Immature natural killer cell (primary cell): ENCODE data around the gene KPNA1. TPM values are rescaled to one million over a fixed set of nuclear protein-coding genes. Genes with fewer than 3 reads are reported as not detected.

Experiments used
- DNase-seq, 3 donors: peaks; one replicate each; pipeline ENCODE4 v3.0.0; 2022; ENCODE audit warnings: mixed read lengths in 1 of 3
- H3K27ac Mint-ChIP-seq, 6 donors: one replicate each; pipeline ENCODE4 v1.8.0; 2020; ENCODE audit warnings: mixed read lengths in 6 of 6, mild to moderate bottlenecking in 5 of 6, inconsistent platforms in 4 of 6, moderate library complexity in 3 of 6
- H3K27me3 Mint-ChIP-seq, 3 donors: one replicate each; pipeline ENCODE4 v1.8.0; 2020 to 2021; ENCODE audit warnings: low read depth in 3 of 3, mild to moderate bottlenecking in 3 of 3, mixed read lengths in 3 of 3, moderate library complexity in 3 of 3, inconsistent platforms in 1 of 3
- H3K36me3 Mint-ChIP-seq, 3 donors: one replicate each; pipeline ENCODE4 v1.8.0; 2020; ENCODE audit warnings: mixed read lengths in 3 of 3, inconsistent platforms in 2 of 3, mild to moderate bottlenecking in 2 of 3
- H3K4me1 Mint-ChIP-seq, 2 donors: one replicate each; pipeline ENCODE4 v1.8.0; 2020; ENCODE audit warnings: inconsistent platforms in 2 of 2, mild to moderate bottlenecking in 2 of 2, mixed read lengths in 2 of 2, moderate library complexity in 1 of 2
- H3K4me3 Mint-ChIP-seq, 5 donors: one replicate each; pipeline ENCODE4 v1.8.0; 2020; ENCODE audit warnings: mild to moderate bottlenecking in 5 of 5, mixed read lengths in 5 of 5, inconsistent platforms in 3 of 5, moderate library complexity in 3 of 5
- H3K9me3 Mint-ChIP-seq, 6 donors: one replicate each; pipeline ENCODE4 v1.8.0; 2020; ENCODE audit warnings: mild to moderate bottlenecking in 6 of 6, mixed read lengths in 6 of 6, inconsistent platforms in 4 of 6, moderate library complexity in 3 of 6
- polyA plus RNA-seq, 3 donors: library from polyadenylated mRNA; unstranded; fragments of 300-500 nt; fragmentation: Illumina TruSeq; gene quantifications; one replicate each; pipeline ENCODE4 v1.2.3, GENCODE V29; 2021

Gene KPNA1
- polyA plus RNA-seq, 3 donors from 2014 or later, result 42.9 to 71.8 (median 63.6) TPM

DNA sequence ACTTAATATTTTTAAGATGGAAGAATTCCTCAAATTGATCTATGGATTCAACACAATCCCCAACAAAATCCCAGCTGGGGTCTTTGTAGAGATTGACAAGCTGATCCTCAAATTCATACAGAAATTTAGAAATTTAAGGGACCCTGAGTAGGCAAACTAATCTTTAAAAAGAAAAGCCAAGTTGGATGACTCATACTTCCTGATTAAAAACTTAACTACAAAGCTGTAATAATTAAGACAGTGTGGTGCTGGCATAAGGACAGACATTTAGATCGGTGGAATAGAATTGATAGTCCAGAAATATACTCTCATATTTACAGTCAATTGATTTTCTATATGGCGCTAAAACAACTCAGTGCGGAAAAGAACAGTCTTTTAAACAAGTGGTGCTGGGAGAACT is 119.2 kb downstream of the KPNA1 start:
- Mint-ChIP-seq H3K9me3 (no peaks in the 10 kb centered on the region), H3K27ac (no peak overlapping the region), H3K4me1 (no peaks in the 10 kb centered on the region)

DNA sequence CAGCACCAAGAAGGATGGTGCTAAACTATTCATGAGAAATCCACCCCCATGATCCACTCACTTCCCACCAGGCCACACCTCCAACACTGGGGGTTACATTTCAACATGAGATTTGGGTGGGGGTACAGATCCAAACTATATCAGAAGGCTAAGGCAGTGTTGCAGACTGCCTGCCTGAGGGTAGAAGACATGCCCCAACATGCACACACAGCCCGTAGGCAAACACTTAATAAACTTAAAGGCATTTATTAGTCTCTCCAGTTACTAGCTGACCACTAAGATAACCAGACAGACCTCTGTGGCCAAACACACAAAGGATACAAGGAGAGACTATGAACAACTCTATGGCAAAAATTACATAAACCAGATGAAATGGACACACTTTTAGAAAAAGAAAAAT is 120.6 kb downstream of the KPNA1 start:
- no peak for DNase-seq
- Mint-ChIP-seq H3K27me3 (peaks cover 0 to 3% (median 0%) of the 10 kb centered on the region in 3 donors), H3K9me3 (no peaks in the 10 kb centered on the region), H3K36me3 (no peaks in the 10 kb centered on the region), H3K4me1 (no peaks in the 10 kb centered on the region), H3K4me3 (no peak overlapping the region), H3K27ac (no peak overlapping the region)

More for the DNA sequence above, 119.2 kb downstream of the KPNA1 start:
- no peaks in the 10 kb centered on the region for H3K36me3 Mint-ChIP-seq
- no peak overlapping the region for H3K4me3 Mint-ChIP-seq
- peaks cover 0 to 2% (median 0%) of the 10 kb centered on the region in 3 donors for H3K27me3 Mint-ChIP-seq
- DNase-seq, result no peak

DNA sequence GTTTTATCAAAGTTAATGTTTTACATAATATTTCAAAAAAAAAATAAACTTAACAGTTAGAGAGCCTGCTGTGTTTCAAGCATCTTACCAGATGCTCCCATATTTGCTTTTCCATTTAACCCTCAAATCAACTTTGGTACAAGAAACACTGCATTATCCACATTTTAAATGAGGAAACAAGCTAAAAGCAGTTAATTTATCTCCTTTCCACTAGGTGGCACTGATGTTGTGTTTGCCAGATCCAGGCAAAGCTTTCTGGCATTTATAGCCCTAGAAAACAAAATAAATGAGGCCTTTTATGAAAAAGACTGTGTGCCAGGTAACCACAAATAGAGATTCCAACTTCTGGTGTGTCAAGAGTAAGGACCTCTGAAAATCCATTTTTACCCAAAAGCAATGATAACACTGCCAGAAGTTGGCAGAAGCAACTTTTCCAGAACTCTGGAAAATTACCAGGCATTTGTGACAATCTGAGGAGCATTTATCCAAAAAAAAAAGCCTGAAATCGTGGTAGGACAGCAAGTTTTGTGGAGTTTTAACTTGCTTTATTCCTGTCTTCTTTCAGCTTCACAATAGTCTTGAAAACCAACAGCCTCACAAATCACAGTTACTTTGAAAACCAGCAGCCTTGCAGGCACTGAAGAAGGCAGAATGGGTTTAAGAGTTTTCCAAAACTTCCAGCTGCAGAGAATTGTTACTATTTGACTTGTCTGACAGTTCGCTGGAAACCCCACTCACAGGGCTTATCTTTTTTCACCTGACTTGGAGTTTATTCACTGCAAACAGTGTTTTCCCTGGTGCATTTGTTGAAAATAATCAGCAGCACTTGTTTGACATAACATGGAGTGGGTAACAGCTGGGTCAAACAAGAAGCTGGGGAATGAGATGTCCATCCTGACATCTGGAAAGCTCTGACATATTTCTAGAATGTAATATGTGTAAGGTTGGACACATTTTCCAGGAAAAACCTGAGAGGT is 121.6 kb downstream of the KPNA1 start:
- DNase-seq, result peak; percentile 23 to 46 (median 43)
- Mint-ChIP-seq H3K4me1 (no peaks in the 10 kb centered on the region), H3K36me3 (peaks cover 0 to 4% (median 0%) of the 10 kb centered on the region in 3 donors), H3K4me3 (no peak overlapping the region), H3K27ac (no peak overlapping the region), H3K27me3 (peaks cover 0 to 4% (median 0%) of the 10 kb centered on the region in 3 donors), H3K9me3 (no peaks in the 10 kb centered on the region)

DNA sequence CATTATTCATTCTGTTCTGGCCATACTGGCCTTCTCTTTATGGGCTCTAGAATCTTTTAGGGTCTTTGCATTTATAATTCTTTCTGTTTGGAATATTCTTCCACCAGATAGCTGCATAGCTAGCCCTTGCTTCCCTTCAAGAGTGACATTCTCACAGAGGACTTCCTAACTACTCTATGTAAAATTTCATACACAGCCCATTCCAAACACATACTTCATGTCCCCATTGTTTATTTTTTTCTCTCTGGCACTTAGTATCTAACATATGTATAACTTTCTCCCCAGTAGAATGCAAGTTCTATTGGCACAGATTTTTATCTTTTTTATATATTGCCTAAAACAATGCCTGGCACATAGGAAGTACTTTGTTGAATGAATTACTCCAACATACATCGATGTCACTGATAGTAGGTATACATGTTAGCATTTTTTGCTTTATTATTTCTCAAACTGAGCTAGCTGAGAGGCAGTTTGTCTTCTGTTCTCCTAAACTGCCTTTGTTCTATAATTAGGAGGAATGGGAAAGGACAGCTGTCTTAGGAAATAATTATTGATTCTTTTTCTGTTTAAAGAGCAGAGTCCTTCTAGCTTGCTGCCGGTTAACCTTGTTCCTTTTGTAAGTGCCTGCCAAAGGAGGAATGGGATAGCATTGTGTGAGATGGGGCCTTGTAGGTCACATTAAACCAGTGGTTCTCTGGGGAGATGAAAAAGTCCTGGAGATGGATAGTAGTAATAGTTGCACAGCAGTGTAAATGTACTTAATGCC is 122.9 kb downstream of the KPNA1 start:
- Mint-ChIP-seq H3K27me3 (peaks cover 0 to 6% (median 0%) of the 10 kb centered on the region in 3 donors), H3K36me3 (peaks cover 0 to 8% (median 4%) of the 10 kb centered on the region in 3 donors), H3K9me3 (no peaks in the 10 kb centered on the region), H3K4me3 (no peak overlapping the region), H3K4me1 (no peaks in the 10 kb centered on the region), H3K27ac (no peak overlapping the region)
- DNase-seq, result no peak

DNA sequence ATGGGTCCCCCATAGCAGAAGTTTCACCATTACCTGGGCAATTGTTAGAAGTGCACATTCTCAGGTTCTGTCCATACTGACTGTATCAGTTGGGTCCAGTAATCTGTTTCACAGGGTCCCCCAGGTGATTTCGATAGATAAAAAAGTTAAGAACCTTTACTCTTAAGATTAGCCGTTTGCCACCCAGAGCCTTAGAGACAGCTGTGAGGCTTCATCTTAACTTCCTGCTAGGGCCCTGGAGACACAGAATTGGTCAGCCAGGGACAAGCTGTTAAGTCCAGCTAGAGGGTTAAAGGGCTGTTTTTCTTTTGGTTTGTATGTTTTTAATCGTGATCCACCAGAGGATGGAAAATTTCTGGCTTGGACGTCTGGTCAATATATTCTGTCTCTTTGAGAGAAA is 124.1 kb downstream of the KPNA1 start:
- no peak overlapping the region for H3K27ac Mint-ChIP-seq
- H3K9me3 Mint-ChIP-seq, result no peaks in the 10 kb centered on the region
- no peak overlapping the region for H3K4me3 Mint-ChIP-seq
- peaks cover 0 to 8% (median 4%) of the 10 kb centered on the region in 3 donors for H3K36me3 Mint-ChIP-seq
- peaks cover 0 to 6% (median 0%) of the 10 kb centered on the region in 3 donors for H3K27me3 Mint-ChIP-seq
- peaks cover 0 to 3% of the 10 kb centered on the region in 2 donors for H3K4me1 Mint-ChIP-seq
- no peak for DNase-seq

DNA sequence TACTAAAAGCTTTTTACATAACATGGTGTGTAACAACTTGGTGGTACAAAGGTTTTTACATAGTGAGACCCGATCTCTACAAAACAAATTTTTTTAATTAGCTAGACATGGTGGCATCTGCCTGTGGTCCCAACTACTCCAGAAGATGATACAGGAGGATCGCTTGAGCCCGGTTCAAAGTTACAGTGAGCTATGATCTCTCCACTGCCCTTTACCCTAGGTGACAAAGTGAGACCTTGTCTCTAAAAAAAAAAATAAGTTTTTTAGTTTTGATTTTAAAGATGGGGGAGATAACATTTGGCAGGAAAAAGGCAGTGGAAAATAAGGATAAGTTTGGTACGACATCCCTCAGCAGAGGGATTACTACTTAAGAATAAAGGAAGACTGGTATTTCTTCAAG is 124.8 kb downstream of the KPNA1 start:
- Mint-ChIP-seq H3K9me3 (no peaks in the 10 kb centered on the region), H3K4me1 (peaks cover 1 to 11% of the 10 kb centered on the region in 2 donors), H3K36me3 (peaks cover 0 to 8% (median 4%) of the 10 kb centered on the region in 3 donors), H3K27ac (no peak overlapping the region), H3K4me3 (no peak overlapping the region), H3K27me3 (peaks cover 0 to 6% (median 0%) of the 10 kb centered on the region in 3 donors)
- no peak for DNase-seq

- no peaks in the 10 kb centered on the region for H3K9me3 Mint-ChIP-seq
- H3K4me3 Mint-ChIP-seq, result no peak overlapping the region
- DNase-seq, result no peak
- peaks cover 0 to 5% (median 0%) of the 10 kb centered on the region in 3 donors for H3K27me3 Mint-ChIP-seq
- peaks cover 0 to 8% (median 4%) of the 10 kb centered on the region in 3 donors for H3K36me3 Mint-ChIP-seq
- H3K27ac Mint-ChIP-seq, result no peak overlapping the region
- peaks cover 7 to 17% of the 10 kb centered on the region in 2 donors for H3K4me1 Mint-ChIP-seq
These were observed 125.5 kb downstream of the KPNA1 start for GRCh38 chr3:122389197-122389596.

DNA sequence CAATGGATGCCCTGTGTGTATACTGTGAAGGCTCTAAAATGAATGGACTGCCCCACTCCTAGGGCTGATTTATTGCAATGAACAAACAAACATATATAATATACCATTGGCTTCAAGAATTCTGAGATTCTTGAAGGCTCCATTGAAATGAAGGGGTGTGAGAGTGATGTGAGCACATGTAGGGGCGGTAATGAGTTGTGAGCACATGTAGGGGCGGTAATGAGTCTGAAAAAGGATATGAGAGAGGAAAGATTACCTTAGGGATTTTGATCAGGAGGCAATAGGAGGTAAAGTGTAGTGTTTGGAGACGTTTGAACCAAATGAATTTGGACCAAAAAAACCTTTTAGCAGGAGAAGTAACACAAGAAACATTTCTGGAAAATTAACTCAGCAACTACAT is 127.0 kb downstream of the KPNA1 start:
- H3K4me1 Mint-ChIP-seq, result peaks cover 18 to 28% of the 10 kb centered on the region in 2 donors
- no peaks in the 10 kb centered on the region for H3K9me3 Mint-ChIP-seq
- H3K36me3 Mint-ChIP-seq, result peaks cover 0 to 8% (median 4%) of the 10 kb centered on the region in 3 donors
- H3K27ac Mint-ChIP-seq, result no peak overlapping the region
- DNase-seq, result no peak
- no peak overlapping the region for H3K4me3 Mint-ChIP-seq
- H3K27me3 Mint-ChIP-seq, result peaks cover 0 to 5% (median 0%) of the 10 kb centered on the region in 3 donors

DNA sequence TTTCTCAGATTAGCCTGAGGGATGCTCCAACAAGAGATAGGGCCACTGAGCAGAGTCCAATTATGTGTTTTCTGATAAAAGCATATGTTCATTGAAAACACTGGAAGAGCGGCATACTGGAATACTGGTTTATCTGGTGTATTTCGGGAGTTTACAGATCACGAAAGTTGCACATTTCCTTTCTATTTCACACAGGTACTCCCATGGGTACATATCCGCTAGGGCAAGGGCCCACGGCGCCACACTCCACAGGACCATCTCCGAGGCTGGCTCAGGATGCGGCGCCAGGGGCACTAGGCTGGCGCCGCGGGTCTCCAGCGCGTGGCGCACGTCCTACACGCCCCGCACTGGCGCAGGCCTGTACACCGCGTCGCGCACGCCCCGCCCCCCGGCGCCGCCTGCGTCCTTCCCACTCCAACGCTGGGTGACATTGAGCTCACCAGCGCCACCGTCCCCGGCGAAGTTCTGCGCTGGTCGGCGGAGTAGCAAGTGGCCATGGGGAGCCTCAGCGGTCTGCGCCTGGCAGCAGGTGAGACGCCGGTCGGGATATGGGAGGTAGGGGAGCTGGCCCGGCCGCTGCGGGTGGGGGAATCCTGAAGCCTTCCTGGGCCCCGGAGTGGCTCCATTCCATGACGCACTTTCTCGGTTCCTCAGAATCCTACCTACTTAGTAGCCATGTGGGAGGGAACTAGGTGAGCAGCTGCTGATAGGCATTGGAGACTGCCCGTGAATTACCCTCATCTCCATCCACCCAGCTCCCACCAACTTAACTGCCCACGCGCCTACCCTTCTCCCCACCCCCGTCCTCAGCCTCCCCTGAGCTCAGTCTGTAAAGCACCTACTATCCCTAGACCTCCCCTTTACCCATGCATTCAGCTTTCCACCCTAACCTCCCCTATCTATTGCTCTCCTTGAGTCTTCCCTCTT is 130.7 kb downstream of the KPNA1 start, which contains the start of gene FAM162A:
TSS of gene FAM162A (plus strand) at position 412 of the 927 bp plus-strand sequence. CDS start at position 496, 84 bp downstream.
- H3K27ac Mint-ChIP-seq, result peak within 1 kb of the TSS; percentile 77 to 96 (median 93)
- H3K27me3 Mint-ChIP-seq, result peaks cover 0 to 2% (median 0%) of the 10 kb centered on the region in 3 donors
- peaks cover 0 to 8% (median 4%) of the 10 kb centered on the region in 3 donors for H3K36me3 Mint-ChIP-seq
- H3K4me3 Mint-ChIP-seq, result peak within 1 kb of the TSS; percentile 90 to 97 (median 94)
- H3K4me1 Mint-ChIP-seq, result peaks cover 25 to 42% of the 10 kb centered on the region in 2 donors
- H3K9me3 Mint-ChIP-seq, result no peaks in the 10 kb centered on the region
- DNase-seq, result peak; percentile 91 to 92 (median 91)

DNA sequence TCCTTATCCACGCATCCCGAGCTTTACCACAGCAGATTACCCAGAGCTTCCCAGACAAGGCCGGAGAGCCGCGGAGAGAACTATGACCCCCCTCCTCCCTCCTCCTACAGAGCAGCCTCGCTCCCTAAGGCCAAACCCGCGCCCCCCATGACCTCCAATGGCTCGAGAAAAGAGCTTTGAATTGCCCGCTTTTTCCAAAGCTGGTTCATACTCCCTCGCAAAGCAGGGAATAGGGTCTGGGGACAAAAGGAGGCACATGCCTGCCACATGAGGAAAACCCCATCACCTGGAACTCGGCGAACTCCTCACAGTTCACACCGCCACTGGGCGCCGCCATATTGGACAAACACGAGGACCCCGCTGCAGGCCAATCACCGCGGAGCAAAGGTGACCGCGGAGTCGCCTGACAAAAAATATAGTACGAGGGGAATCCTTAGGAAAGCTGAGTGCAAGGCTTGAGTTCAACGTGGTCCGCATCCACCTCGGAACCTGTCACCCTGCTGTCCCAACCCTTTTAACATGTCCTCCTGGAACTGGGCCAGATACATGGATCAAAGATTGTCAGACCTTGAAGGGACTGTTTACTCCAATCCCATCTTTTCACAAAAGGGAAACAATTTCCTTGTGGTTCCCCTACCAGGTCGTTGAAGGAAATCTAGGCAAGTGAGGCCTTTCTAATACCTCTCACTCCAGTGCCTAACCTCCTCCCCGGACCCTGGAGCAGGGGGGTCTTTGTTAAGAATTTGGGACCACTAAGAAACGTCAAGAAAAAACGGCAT is 131.7 kb downstream of the KPNA1 start, which contains the start of gene MIX23:
TSS of gene MIX23 (minus strand) at position 344 of the 779 bp plus-strand sequence. CDS start at position 337, 7 bp downstream.
- peak; percentile 79 to 80 (median 79) for DNase-seq
- Mint-ChIP-seq H3K27me3 (peaks cover 0 to under 1% (median 0%) of the 10 kb centered on the region in 3 donors), H3K4me3 (peak within 1 kb of the TSS; percentile 90 to 97 (median 94)), H3K36me3 (peaks cover 0 to 4% (median 4%) of the 10 kb centered on the region in 3 donors), H3K27ac (peak within 1 kb of the TSS; percentile 77 to 96 (median 93)), H3K4me1 (peaks cover 25 to 42% of the 10 kb centered on the region in 2 donors), H3K9me3 (no peaks in the 10 kb centered on the region)

DNA sequence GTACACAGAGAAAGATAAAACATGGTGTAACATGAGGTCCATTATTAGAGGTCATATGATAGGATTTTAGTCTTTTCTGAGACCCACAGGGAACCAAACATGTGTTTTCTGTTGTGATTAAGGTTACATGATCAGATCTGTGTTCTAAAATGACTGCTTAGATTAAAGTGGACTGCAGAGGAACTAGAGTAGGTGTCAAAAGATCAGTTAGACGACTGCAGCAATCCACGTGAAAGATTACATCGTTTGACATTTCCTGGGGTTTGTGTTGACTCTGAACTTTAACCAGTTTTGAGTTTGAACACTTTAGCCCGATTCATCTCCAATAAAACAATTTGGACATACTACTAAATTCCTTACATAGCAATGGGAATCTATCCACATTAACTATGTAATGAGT is 136.8 kb downstream of the KPNA1 start:
- H3K27ac Mint-ChIP-seq, result no peak overlapping the region
- H3K36me3 Mint-ChIP-seq, result peaks cover 0 to 9% (median 0%) of the 10 kb centered on the region in 3 donors
- H3K9me3 Mint-ChIP-seq, result no peaks in the 10 kb centered on the region
- H3K27me3 Mint-ChIP-seq, result no peaks in the 10 kb centered on the region
- no peak for DNase-seq
- H3K4me3 Mint-ChIP-seq, result no peak overlapping the region
- H3K4me1 Mint-ChIP-seq, result peaks cover 10 to 17% of the 10 kb centered on the region in 2 donors

DNA sequence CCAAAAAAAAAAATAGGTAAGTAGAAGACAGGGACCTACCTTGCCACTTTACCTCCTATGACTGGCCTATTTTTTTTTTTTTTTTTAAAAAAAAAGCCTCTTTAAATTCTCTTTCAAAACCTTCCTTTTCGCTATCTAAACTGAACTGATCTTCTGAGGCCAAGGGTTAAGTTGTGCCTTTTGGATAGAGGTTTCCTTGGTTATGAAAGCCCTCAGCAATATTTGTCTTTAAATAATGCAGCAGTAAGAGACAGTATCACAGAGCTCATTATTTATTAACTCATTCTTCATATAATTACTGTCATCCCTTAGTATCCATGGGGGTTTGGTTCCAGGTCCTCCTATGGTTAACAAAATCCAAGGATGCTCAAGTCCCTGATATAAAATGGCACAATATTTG is 140.7 kb downstream of the KPNA1 start:
- H3K27me3 Mint-ChIP-seq, result no peaks in the 10 kb centered on the region
- H3K4me3 Mint-ChIP-seq, result no peak overlapping the region
- DNase-seq, result no peak
- no peaks in the 10 kb centered on the region for H3K4me1 Mint-ChIP-seq
- H3K36me3 Mint-ChIP-seq, result peaks cover 4 to 16% (median 5%) of the 10 kb centered on the region in 3 donors
- peak overlapping the region in 1 of 6 donors; percentile 16 for H3K27ac Mint-ChIP-seq
- H3K9me3 Mint-ChIP-seq, result no peaks in the 10 kb centered on the region
